Breast epithelium (tissue), 4 donors: ENCODE measurements around the gene ZNF619. TPM values are rescaled to one million over a fixed set of nuclear protein-coding genes. Genes with fewer than 3 reads are reported as not detected.
A peak's percentile ranks its signal among the peaks of the same experiment; 100 is the strongest.

Experiments used
- DNase-seq, 2 donors: peaks; one replicate each; pipeline ENCODE4 v3.0.0-alpha.2; 2019; ENCODE audit warnings: low spot score in 2 of 2
- H3K27ac ChIP-seq, 2 donors: fragments of 200-600 bp; sonication (generic) in 1 of 2; one replicate each; pipeline ENCODE4 v1.5.1; 2016 to 2019; ENCODE audit warnings: mild to moderate bottlenecking in 1 of 2
- H3K27me3 ChIP-seq, 2 donors: fragments of 200-600 bp; sonication (generic) in 1 of 2; one replicate each; pipeline versions ENCODE4 v1.5.1 to v1.6.0; 2017 to 2019; ENCODE audit warnings: control low read depth in 1 of 2, mild to moderate bottlenecking in 1 of 2
- H3K36me3 ChIP-seq: fragments of 200-600 bp; one replicate; pipeline ENCODE4 v1.5.1; 2019
- H3K4me1 ChIP-seq, 2 donors: fragments of 200-600 bp; sonication (generic); one replicate each; pipeline ENCODE4 v1.5.1; 2016 to 2019; ENCODE audit warnings: control low read depth in 1 of 2
- H3K4me3 ChIP-seq, 3 donors: fragments of 200-600 bp; sonication (generic); 1 replicate in 2 of 3; 2 replicates in 1 of 3; pipeline ENCODE4 v1.5.1; 2016 to 2019; ENCODE audit warnings: mild to moderate bottlenecking in 3 of 3, moderate library complexity in 2 of 3
- H3K9me3 ChIP-seq, 2 donors: fragments of 200-600 bp; sonication (generic) in 1 of 2; one replicate each; pipeline ENCODE4 v1.5.1; 2016 to 2019; ENCODE audit warnings: control low read depth in 1 of 2
- CTCF ChIP-seq, 3 donors: fragments of 450-650 bp; IDR thresholded peaks; one replicate each; pipeline ENCODE4 v1.5.1; 2016 to 2017; ENCODE audit warnings: antibody characterized with exemption in 3 of 3, mild to moderate bottlenecking in 3 of 3, moderate library complexity in 3 of 3
- POLR2A ChIP-seq: fragments of 450-650 bp; IDR thresholded peaks from one replicate; pipeline ENCODE4 v1.6.1; 2016; ENCODE audit warnings: antibody characterized with exemption, mild to moderate bottlenecking, moderate library complexity
- POLR2AphosphoS5 ChIP-seq, 3 donors: sonication (generic); formaldehyde crosslinking; IDR thresholded peaks; one replicate each; pipeline ENCODE4 v1.6.1; 2017; ENCODE audit warnings: antibody characterized with exemption in 3 of 3
- intact Hi-C: fragments of 100-400 bp; cut with DNase I; formaldehyde crosslinking; loops from one replicate; pipeline ENCODE4 v1.15.1; 2023; ENCODE audit warnings: low total_unique reads
- total RNA-seq, 3 donors: library from RNA; depleted of rRNA; stranded (reverse); fragments of >200 nt; gene quantifications; one replicate each; pipeline ENCODE4 v1.1.0, GENCODE V29; 2016

ZNF619 gene
- total RNA-seq, result 1 to 10 TPM; 4.8 to 8.3 (median 6.2) TPM

- H3K27me3 ChIP-seq, result no peaks in the 10 kb centered on the region
- DNase-seq, result peak; percentile 53 to 74
- no peaks in the 10 kb centered on the region for H3K36me3 ChIP-seq
- TF ChIP-seq POLR2AphosphoS5 (IDR thresholded peaks at IDR 0.05) (no peak), CTCF (IDR thresholded peaks at IDR 0.05) (no peak), POLR2A (no peak)
- intact Hi-C loops, result no loop called here
- H3K4me3 ChIP-seq, result peak within 1 kb of the TSS; percentile 84 to 97 (median 89)
- H3K4me1 ChIP-seq, result no peaks in the 10 kb centered on the region
- peak within 1 kb of the TSS; percentile 78 to 79 for H3K27ac ChIP-seq
- no peaks in the 10 kb centered on the region for H3K9me3 ChIP-seq
These were observed at the start of gene ZNF619 for GRCh38 chr3:40476478-40477470. ZNF619 (plus strand) TSS chr3:40477122; CDS start chr3:40477980, 858 bp downstream.

- no peak for DNase-seq
- TF ChIP-seq POLR2AphosphoS5 (IDR thresholded peaks at IDR 0.05) (no peak), CTCF (IDR thresholded peaks at IDR 0.05) (no peak), POLR2A (no peak)
- H3K27me3 ChIP-seq, result no peaks in the 10 kb centered on the region
- H3K4me3 ChIP-seq, result no peak overlapping the region
- no peaks in the 10 kb centered on the region for H3K36me3 ChIP-seq
- intact Hi-C loops, result no loop called here
- H3K27ac ChIP-seq, result no peak overlapping the region
- no peaks in the 10 kb centered on the region for H3K9me3 ChIP-seq
- H3K4me1 ChIP-seq, result no peaks in the 10 kb centered on the region
These were observed 44.1 kb upstream of the ZNF619 start for GRCh38 chr3:40432793-40433192.

- no peak for DNase-seq
- intact Hi-C loops, result no loop called here
- no peaks in the 10 kb centered on the region for H3K36me3 ChIP-seq
- H3K27ac ChIP-seq, result no peak overlapping the region
- no peaks in the 10 kb centered on the region for H3K4me1 ChIP-seq
- TF ChIP-seq POLR2AphosphoS5 (IDR thresholded peaks at IDR 0.05) (no peak), POLR2A (no peak), CTCF (IDR thresholded peaks at IDR 0.05) (no peak)
- no peaks in the 10 kb centered on the region for H3K9me3 ChIP-seq
- H3K4me3 ChIP-seq, result no peak overlapping the region
- no peaks in the 10 kb centered on the region for H3K27me3 ChIP-seq
These were observed 39.0 kb upstream of the ZNF619 start for GRCh38 chr3:40437889-40438288.

GRCh38 chr3:40445062-40445461 is 31.9 kb upstream of the ZNF619 start:
- Histone ChIP-seq H3K9me3 (no peaks in the 10 kb centered on the region), H3K27me3 (no peaks in the 10 kb centered on the region), H3K36me3 (no peaks in the 10 kb centered on the region), H3K4me1 (no peaks in the 10 kb centered on the region), H3K4me3 (no peak overlapping the region), H3K27ac (no peak overlapping the region)
- no peak for DNase-seq
- no peak for TF ChIP-seq POLR2A
- TF ChIP-seq POLR2AphosphoS5 (IDR thresholded peaks at IDR 0.05), result no peak
- TF ChIP-seq CTCF (IDR thresholded peaks at IDR 0.05), result no peak
- intact Hi-C loops, result no loop called here

GRCh38 chr3:40445880-40446279 is 31.0 kb upstream of the ZNF619 start:
- DNase-seq, result no peak

More at GRCh38 chr3:40445880-40446279, 31.0 kb upstream of the ZNF619 start:
- Histone ChIP-seq H3K4me1 (no peaks in the 10 kb centered on the region), H3K27ac (no peak overlapping the region), H3K36me3 (no peaks in the 10 kb centered on the region), H3K4me3 (no peak overlapping the region), H3K9me3 (no peaks in the 10 kb centered on the region), H3K27me3 (no peaks in the 10 kb centered on the region)
- intact Hi-C loops, result no loop called here
- TF ChIP-seq POLR2AphosphoS5 (IDR thresholded peaks at IDR 0.05) (no peak), CTCF (IDR thresholded peaks at IDR 0.05) (no peak), POLR2A (no peak)
